WTC11 (cell line): ENCODE data around the gene CMC1.

Source experiments
- ATF3 ChIP-seq: sonication (generic); formaldehyde crosslinking; conservative IDR thresholded peaks from 2 replicates; pipeline ENCODE4 v1.8.1; 2022; ENCODE audit warnings: mild to moderate bottlenecking, missing genetic modification reagents
- FOXJ3 ChIP-seq: sonication (generic); formaldehyde crosslinking; IDR thresholded peaks from 2 replicates; pipeline ENCODE4 v1.9.0; 2021; ENCODE audit warnings: missing genetic modification reagents, mild to moderate bottlenecking, borderline replicate concordance
- FOXP4 ChIP-seq: sonication (generic); formaldehyde crosslinking; IDR thresholded peaks from 2 replicates; pipeline ENCODE4 v1.8.0; 2022; ENCODE audit warnings: mild to moderate bottlenecking, missing genetic modification reagents
- GABPB1 ChIP-seq: sonication (generic); formaldehyde crosslinking; IDR thresholded peaks from 2 replicates; pipeline ENCODE4 v1.8.1; 2023; ENCODE audit warnings: mild to moderate bottlenecking, missing genetic modification reagents
- MAX ChIP-seq: sonication (generic); formaldehyde crosslinking; IDR thresholded peaks from 2 replicates; pipeline ENCODE4 v1.8.0; 2022; ENCODE audit warnings: mild to moderate bottlenecking, missing genetic modification reagents
- RELA ChIP-seq: sonication (generic); formaldehyde crosslinking; IDR thresholded peaks from 2 replicates; pipeline ENCODE4 v1.8.1; 2022; ENCODE audit warnings: missing genetic modification reagents, mild to moderate bottlenecking, borderline replicate concordance
- TCF7 ChIP-seq: sonication (generic); formaldehyde crosslinking; IDR thresholded peaks from 2 replicates; pipeline ENCODE4 v1.8.0; 2022; ENCODE audit warnings: mild to moderate bottlenecking, low read depth, missing genetic modification reagents, moderate library complexity
- ZBTB21 ChIP-seq: sonication (generic); formaldehyde crosslinking; IDR thresholded peaks from 2 replicates; pipeline ENCODE4 v1.8.1; 2023; ENCODE audit warnings: mild to moderate bottlenecking, missing genetic modification reagents, borderline replicate concordance
- ZNF219 ChIP-seq: sonication (generic); formaldehyde crosslinking; IDR thresholded peaks from 2 replicates; pipeline ENCODE4 v1.8.0; 2023; ENCODE audit warnings: missing genetic modification reagents, mild to moderate bottlenecking, borderline replicate concordance
- TF ChIP-seq, protein P1 (sequence below): fragments of 200-600 bp; IDR thresholded peaks from 2 replicates; pipeline ENCODE4 v1.8.0; 2022; ENCODE audit warnings: antibody characterized with exemption

DNA sequence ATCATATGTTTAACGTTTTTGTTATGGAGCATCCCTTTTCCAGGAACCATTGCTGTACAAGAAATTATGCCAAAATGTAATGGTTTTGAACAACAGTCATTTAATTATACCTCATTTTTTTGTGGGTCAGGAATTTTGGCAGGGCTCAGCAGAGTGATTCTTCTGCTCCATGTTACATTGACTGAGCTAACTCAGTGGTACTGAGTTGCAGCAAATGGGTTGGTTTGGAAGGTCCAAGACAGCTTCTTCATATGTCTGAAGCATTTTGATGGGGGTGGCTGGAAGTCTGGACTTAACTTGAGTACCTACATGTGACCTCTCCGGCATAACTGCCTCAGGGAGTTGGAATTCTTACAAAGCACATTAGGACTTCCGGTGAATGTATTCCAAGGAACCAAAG is 26.0 kb upstream of the CMC1 start:
- TF ChIP-seq TCF7 (CRISPR knock-in tag), result no peak
- no peak for TF ChIP-seq ZNF219 (CRISPR knock-in tag)
- TF ChIP-seq, protein P1, sequence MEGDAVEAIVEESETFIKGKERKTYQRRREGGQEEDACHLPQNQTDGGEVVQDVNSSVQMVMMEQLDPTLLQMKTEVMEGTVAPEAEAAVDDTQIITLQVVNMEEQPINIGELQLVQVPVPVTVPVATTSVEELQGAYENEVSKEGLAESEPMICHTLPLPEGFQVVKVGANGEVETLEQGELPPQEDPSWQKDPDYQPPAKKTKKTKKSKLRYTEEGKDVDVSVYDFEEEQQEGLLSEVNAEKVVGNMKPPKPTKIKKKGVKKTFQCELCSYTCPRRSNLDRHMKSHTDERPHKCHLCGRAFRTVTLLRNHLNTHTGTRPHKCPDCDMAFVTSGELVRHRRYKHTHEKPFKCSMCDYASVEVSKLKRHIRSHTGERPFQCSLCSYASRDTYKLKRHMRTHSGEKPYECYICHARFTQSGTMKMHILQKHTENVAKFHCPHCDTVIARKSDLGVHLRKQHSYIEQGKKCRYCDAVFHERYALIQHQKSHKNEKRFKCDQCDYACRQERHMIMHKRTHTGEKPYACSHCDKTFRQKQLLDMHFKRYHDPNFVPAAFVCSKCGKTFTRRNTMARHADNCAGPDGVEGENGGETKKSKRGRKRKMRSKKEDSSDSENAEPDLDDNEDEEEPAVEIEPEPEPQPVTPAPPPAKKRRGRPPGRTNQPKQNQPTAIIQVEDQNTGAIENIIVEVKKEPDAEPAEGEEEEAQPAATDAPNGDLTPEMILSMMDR, result no peak
- no peak for TF ChIP-seq ZBTB21
- no peak for TF ChIP-seq FOXP4 (CRISPR knock-in tag)
- no peak for TF ChIP-seq GABPB1
- no peak for TF ChIP-seq FOXJ3
- TF ChIP-seq ATF3 (CRISPR knock-in tag), result no peak
- TF ChIP-seq RELA (CRISPR knock-in tag), result no peak
- no peak for TF ChIP-seq MAX (CRISPR knock-in tag)
